T-helper 2 cell (primary cell): ENCODE measurements around the gene TENM4.

Experiments used
- DNase-seq, 5 experiments: peaks; one replicate each; pipeline versions ENCODE4 v3.0.0 to v3.0.0-alpha.2; 2012 to 2022

Gene TENM4

GRCh38 chr11:78798663-78799062 is 642.2 kb downstream of the TENM4 start:
- DNase-seq = peak in 2 of 5 experiments; percentile 4 to 43

- no peak for DNase-seq
Observed at GRCh38 chr11:78797559-78797958, 643.3 kb downstream of the TENM4 start.

GRCh38 chr11:78796956-78797355 is 643.9 kb downstream of the TENM4 start:
- DNase-seq = no peak

GRCh38 chr11:78795621-78796261 is 645.1 kb downstream of the TENM4 start:
- DNase-seq = no peak

- DNase-seq = no peak
Observed at GRCh38 chr11:78791964-78792363, 648.9 kb downstream of the TENM4 start.

GRCh38 chr11:78791254-78791653 is 649.6 kb downstream of the TENM4 start:
- no peak for DNase-seq

GRCh38 chr11:78790784-78791183 is 650.0 kb downstream of the TENM4 start:
- DNase-seq = no peak

- DNase-seq = no peak
Observed at GRCh38 chr11:78789375-78789774, 651.5 kb downstream of the TENM4 start.

- DNase-seq = no peak
Observed at GRCh38 chr11:78788533-78788932, 652.3 kb downstream of the TENM4 start.

GRCh38 chr11:78787696-78788095 is 653.1 kb downstream of the TENM4 start:
- DNase-seq = no peak

- no peak for DNase-seq
Observed at GRCh38 chr11:78786746-78787145, 654.1 kb downstream of the TENM4 start.

- DNase-seq = no peak
Observed at GRCh38 chr11:78786086-78786485, 654.7 kb downstream of the TENM4 start.

- no peak for DNase-seq
Observed at GRCh38 chr11:78784321-78785061, 656.3 kb downstream of the TENM4 start.

GRCh38 chr11:78783846-78784245 is 657.0 kb downstream of the TENM4 start:
- DNase-seq = no peak

- DNase-seq = no peak
Observed at GRCh38 chr11:78783301-78783700, 657.5 kb downstream of the TENM4 start.

GRCh38 chr11:78782725-78783124 is 658.1 kb downstream of the TENM4 start:
- DNase-seq = no peak

GRCh38 chr11:78780889-78781288 is 659.9 kb downstream of the TENM4 start:
- DNase-seq = no peak

GRCh38 chr11:78773492-78773891 is 667.3 kb downstream of the TENM4 start:
- DNase-seq = no peak

- no peak for DNase-seq
Observed at GRCh38 chr11:78773077-78773476, 667.8 kb downstream of the TENM4 start.

- DNase-seq = no peak
Observed at GRCh38 chr11:78772186-78772585, 668.6 kb downstream of the TENM4 start.

GRCh38 chr11:78770931-78771330 is 669.9 kb downstream of the TENM4 start:
- no peak for DNase-seq

GRCh38 chr11:78768971-78769370 is 671.9 kb downstream of the TENM4 start:
- DNase-seq = no peak

GRCh38 chr11:78768345-78768744 is 672.5 kb downstream of the TENM4 start:
- DNase-seq = no peak
